Mesenteric fat pad (tissue), 1 donor: ENCODE results near the gene STPG1. TPM values are rescaled to one million over a fixed set of nuclear protein-coding genes. Genes with fewer than 3 reads are reported as not detected.

Experiments used
- DNase-seq: peaks from one replicate; pipeline ENCODE4 v3.0.0-alpha.2; 2020; ENCODE audit warnings: low spot score
- total RNA-seq: library from RNA; stranded (reverse); fragmentation: NEBNext Ultra II Directional; extraction: Animal tissue kit (Norgen Biotek cat#: 25700); gene quantifications from one replicate; pipeline ENCODE4 v1.2.1, GENCODE V29; 2021
- donor health status: DM: yes; HTN: yes; CAD: no.

Gene STPG1
- total RNA-seq, 1 donor from 2014 or later, result 7.5 TPM

- DNase-seq, result no peak
Observed at GRCh38 chr1:24319312-24319863, 94.2 kb downstream of the STPG1 start, which contains the start of gene GRHL3. TSS of gene GRHL3 (plus strand) at chr1:24319357. CDS start at chr1:24319552, 195 bp downstream.

DNA sequence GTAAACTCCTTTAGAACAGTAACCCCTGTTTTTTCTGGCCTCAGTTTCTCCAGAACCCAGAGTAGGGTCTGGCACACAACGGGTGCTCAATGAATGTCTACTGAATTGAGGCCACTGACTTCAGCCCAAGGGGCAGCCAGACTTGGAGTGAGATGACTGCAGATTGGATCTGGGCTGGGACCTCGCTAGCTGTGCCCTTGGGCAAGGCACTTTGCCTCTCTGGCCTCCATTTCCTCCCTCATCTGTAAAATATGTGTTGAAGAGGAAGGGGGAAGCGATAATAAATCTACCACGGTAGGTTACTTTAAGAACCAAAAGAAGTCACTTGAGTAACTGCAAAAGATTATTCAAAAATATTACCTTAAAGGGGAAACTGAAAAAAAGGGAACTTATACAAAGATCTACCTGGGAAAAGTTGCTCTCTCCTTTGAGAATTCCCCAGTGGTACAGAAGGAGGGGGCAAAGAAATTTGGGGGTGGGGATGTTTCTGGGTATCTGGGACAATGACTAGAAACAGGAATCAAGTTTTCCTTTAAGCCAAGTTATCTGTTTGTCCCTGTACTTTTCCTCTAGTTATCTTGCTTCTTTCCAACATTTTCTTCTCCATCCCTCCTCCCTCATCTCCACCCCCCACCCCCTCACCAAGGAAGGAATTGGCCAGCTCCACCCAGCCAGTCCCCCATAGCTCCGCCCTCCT, 94.8 kb downstream of the STPG1 start:
- no peak for DNase-seq

DNA sequence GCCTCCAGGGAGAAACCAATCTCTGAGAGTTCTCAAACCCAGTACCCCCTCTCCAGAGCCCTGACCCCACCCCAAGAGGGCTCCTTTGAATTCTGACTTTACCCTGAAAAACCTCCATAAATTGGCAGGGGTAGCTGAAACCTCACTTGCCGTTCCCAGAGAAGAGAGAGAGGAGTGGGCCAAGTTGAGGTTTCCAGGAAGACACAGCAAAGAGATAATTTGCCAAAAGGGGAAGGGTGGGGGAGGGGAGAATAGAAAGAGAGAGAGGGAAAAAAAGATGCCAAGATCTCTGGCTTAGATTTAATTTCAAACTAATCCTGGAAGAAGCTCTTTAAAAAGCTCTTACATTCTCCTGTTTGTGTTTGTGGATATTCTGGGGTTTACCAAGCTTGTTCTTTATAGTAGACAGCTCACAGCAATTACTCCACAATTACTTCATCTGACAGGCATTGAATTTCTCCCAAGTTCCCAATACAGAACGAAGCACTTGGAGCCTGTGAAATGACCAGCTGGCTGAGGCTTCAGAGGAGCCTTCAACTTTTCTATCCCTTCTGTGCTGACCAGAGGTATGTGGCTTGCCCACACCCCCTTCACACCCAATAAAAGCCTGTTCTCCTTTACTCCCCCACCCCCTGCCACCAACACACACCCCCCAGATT, 95.5 kb downstream of the STPG1 start:
- DNase-seq, result no peak

GRCh38 chr1:24317081-24317480, 96.5 kb downstream of the STPG1 start:
- no peak for DNase-seq

GRCh38 chr1:24316645-24317044, 96.9 kb downstream of the STPG1 start:
- DNase-seq, result no peak

DNA sequence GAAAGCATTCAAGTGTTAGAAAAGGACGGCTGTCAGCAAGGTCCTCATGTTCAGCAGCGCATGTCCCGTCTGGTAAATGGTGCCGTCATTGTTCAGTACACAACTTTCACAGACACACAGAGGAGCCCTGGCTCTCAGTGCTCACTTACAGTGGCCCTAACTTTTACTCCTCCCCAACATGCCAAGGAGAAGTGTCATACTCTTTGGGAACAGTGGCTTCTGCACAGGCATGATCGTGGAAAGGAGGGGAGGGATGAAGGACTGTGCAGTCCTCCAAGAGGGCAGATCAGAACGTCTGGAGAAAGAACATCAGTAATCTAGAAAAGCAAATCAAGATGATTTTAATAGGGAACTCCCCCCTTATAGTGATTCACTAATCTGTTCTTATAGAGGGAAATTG, 98.2 kb downstream of the STPG1 start:
- DNase-seq, result no peak

DNA sequence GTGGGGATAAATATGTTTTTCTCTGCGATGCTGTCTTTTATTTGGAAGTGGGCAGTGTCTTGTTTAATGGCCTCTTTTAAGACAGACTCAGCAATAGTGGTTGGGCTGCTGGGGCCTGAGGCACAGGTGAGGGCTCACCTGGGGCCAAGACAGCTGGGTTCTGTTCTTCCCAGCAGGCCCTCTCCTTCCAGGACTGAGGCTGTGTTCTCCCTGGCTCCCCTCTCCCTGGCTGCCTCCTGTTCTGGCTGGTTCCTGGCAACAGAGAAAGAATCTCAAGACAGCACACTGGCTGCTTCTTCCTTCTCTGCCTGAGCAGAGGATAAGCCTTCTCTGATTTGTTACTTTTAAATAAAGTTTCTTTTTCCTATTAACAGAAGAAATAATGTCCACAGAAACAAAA, 101.8 kb downstream of the STPG1 start:
- no peak for DNase-seq

DNA sequence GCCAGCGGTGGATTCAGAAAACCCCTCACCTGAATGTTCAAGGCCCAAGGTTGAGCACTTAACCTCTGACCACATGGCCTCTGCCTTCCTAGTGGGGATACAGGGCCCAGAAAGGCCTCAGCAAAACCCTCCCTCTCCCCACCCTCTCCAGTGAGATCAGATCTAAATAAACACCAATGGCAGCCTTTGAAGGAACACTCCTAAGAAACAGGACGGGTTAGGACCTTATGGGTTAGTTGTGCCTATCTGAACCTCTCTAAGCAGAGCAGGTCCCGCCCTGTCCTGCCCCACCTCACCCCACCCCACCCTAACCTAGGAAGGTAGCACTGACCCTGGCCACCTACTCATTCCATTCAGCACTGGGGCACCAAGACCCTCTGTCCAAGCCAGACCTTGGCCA, 102.3 kb downstream of the STPG1 start:
- no peak for DNase-seq

- no peak for DNase-seq
Observed at GRCh38 chr1:24309762-24310485, 103.7 kb downstream of the STPG1 start.

- no peak for DNase-seq
Observed at GRCh38 chr1:24308365-24309015, 105.1 kb downstream of the STPG1 start.

Other genes with a start within 250 kb of the STPG1 start
- gene IFNLR1, start 226.5 kb downstream of the STPG1 start, total RNA-seq, result 0.22 TPM
- gene GRHL3, start 94.4 kb downstream of the STPG1 start, total RNA-seq, result not detected
- 9.6 TPM for gene NIPAL3, start 2.0 kb upstream of the STPG1 start, total RNA-seq
- 3.7 TPM for gene RCAN3, start 89.1 kb upstream of the STPG1 start, total RNA-seq
- not detected for gene NCMAP, start 142.3 kb upstream of the STPG1 start, total RNA-seq
- gene SRRM1, start 229.5 kb upstream of the STPG1 start, total RNA-seq, result 103 TPM